GM19455 (cell line): Measurements from ENCODE around the gene MOBP.

ENCODE experiments used
- ATAC-seq: cut with Tn5 transposase; IDR thresholded peaks from one replicate; pipeline ENCODE4 v1.9.1; 2021; ENCODE audit not compliant: unreplicated experiment

The MOBP gene

GRCh38 chr3:39533226-39533625, 65.7 kb downstream of the MOBP start:
- ATAC-seq = no peak

- ATAC-seq = no peak
Measured at GRCh38 chr3:39540162-39540921, 72.9 kb downstream of the MOBP start.

GRCh38 chr3:39541442-39541841, 74.0 kb downstream of the MOBP start:
- no peak for ATAC-seq

- no peak for ATAC-seq
Measured at GRCh38 chr3:39541917-39542329, 74.4 kb downstream of the MOBP start.

- no peak for ATAC-seq
Measured at GRCh38 chr3:39542588-39542988, 75.1 kb downstream of the MOBP start.

GRCh38 chr3:39548282-39548681, 80.8 kb downstream of the MOBP start:
- no peak for ATAC-seq

- ATAC-seq = no peak
Measured at GRCh38 chr3:39550354-39551051, 83.0 kb downstream of the MOBP start.
